SW480 (cell line): ENCODE data around the gene CDC42SE1.
A peak's percentile ranks its signal among the peaks of the same experiment; 100 is the strongest.
"Not testable (repeated sequence)": the region's sequence is repeated elsewhere in the genome, so short reads cannot be mapped to it uniquely, and the experiment has no call there.

ENCODE experiments used
- DNase-seq: peaks from one replicate; pipeline ENCODE4 v3.0.0-alpha.2; 2016; ENCODE audit warnings: low spot score

Gene CDC42SE1, protein sequence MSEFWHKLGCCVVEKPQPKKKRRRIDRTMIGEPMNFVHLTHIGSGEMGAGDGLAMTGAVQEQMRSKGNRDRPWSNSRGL

GRCh38 chr1:151059109-151060006 lies at the start of gene CDC42SE1:
Gene CDC42SE1 (minus strand): TSS chr1:151059622. CDS start chr1:151055730, 3,892 bp downstream.
- peak; percentile 83 for DNase-seq

- DNase-seq = no peak
These were observed 48.9 kb upstream of the CDC42SE1 start for GRCh38 chr1:151108331-151108730.

- DNase-seq = no peak
These were observed 47.5 kb upstream of the CDC42SE1 start for GRCh38 chr1:151106894-151107293.

DNA sequence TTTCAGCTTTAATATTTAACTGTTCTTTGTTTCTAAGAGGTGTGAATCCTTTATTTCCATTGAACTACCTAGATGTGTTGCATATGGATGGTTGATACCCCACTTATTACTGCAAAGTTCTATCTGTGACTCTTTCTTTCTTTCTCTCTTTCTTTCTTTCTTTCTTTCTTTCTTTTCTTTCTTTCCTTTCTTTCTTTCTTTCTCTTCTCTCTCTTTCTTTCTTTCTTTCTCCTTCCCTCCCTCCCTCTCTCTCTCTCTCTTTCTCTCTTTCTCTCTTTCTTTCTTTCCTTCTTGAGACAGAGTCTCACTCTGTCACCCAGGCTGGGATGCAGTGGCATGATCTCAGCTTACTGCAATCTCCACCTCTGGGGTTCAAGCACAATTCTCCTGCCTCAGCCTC lies 45.2 kb upstream of the CDC42SE1 start:
- no peak for DNase-seq

DNA sequence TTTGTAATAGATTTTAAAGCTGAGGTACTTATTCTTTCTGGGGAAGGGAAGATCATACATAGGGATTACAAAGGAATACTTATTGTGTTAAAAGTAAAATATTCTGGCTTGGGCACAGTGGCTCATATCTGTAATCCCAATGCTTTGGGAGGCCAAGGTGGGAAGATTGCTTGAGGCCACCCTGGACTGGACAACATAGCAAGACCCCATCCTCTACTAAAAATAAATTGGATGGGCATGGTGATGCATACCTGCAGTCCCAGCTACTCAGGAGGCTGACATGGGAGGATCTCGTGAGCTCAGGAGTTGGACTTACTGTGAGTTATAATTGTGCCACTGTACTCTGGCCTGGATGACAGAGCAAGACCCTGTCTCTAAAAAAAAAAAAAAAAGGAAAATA lies 38.7 kb upstream of the CDC42SE1 start:
- no peak for DNase-seq

DNA sequence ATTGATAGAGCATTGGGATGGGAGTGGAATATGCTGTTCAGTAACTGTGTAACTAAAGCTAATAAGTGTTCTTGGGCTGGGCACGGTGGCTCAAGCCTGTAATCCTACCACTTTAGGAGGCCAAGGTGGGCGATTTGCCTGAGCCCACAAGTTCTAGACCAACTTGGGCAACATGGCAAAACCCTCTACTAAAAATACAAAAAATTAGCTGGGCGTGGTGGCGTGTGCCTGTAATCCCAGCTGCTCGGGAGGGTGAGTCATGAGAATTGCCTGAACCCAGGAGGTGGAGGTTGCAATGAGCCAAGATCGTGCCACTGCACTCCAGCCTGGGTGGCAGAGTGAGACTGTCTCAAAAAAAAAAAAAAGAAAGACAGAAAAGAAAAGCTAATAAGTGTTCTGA lies 38.0 kb upstream of the CDC42SE1 start:
- not testable (repeated sequence) for DNase-seq

GRCh38 chr1:151085953-151086559 lies 26.6 kb upstream of the CDC42SE1 start:
- DNase-seq = no peak

- DNase-seq = no peak
These were observed 12.8 kb upstream of the CDC42SE1 start for GRCh38 chr1:151072224-151072623.

DNA sequence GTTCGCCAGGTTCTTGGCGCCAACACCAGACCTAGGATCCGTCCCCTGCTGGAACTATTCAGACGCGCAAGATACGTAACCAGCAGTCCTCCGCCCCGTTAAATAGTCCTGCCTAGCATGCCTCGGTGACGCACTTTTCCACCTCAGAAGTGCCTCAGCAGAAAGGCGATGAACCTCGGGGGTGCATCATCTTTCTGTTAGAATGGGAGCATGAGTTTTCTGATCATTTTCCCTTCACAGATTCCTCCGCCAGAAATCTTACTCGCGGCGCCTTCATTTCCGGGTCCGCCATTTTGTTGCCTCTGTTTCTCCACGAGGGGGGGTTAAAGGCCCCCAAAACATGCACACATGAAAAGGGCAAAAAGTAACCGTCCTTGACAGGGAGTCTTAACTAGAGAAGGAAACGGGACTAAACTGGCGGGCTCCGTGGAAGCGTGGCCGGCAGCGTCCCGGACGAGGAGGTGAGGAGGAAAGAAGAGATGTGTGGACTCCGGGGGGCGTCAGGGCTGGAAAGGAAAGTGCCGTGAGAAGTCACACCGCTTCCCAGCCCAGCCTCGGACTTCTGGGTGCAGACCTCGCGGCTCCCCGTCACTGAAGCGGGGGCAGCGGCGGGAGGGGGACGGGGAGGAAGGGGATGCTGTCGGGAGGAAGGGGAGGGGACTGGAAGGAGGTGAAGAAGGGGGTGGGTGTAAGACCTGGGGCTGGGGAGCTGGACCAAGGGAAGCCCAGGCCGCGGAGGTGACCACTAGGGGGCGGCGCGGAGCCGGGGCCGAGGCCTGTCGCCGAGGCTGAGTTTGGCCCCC lies 11.3 kb upstream of the CDC42SE1 start, which contains the start of gene GABPB2:
TSS of gene GABPB2 (plus strand) at position 288 of the 803 bp plus-strand sequence. CDS start 17,429 bp downstream, outside the sequence.
- peak; percentile 86 for DNase-seq

- DNase-seq = no peak
These were observed 9.7 kb upstream of the CDC42SE1 start for GRCh38 chr1:151069103-151069486.

- no peak for DNase-seq
These were observed 7.8 kb upstream of the CDC42SE1 start for GRCh38 chr1:151067185-151067584.

DNA sequence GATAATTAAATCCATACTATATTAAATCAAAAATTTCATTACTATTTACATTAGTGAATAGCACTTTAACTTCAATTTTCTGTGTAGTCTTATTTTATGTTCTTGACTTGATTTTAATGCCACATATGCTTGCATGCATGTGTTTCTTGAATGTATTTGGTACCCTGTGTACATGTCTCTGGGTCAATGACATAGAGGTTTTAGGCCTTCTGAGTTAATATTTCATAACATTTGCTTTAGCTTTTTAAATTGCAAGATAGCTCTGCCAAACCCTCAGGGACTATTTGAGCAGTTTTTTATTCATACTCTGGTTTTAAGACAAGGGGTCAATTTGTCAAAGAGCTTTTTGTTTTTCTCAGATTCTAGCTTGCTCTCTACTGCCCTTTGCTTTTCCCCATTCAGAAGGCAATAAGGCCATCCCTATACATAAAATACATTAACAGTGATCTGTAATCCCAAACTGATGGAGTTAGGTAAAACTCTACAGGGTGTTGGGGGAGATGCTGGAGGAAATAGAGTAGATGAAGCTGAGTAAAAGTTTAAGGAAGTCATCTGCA lies 5.7 kb upstream of the CDC42SE1 start:
- no peak for DNase-seq

DNA sequence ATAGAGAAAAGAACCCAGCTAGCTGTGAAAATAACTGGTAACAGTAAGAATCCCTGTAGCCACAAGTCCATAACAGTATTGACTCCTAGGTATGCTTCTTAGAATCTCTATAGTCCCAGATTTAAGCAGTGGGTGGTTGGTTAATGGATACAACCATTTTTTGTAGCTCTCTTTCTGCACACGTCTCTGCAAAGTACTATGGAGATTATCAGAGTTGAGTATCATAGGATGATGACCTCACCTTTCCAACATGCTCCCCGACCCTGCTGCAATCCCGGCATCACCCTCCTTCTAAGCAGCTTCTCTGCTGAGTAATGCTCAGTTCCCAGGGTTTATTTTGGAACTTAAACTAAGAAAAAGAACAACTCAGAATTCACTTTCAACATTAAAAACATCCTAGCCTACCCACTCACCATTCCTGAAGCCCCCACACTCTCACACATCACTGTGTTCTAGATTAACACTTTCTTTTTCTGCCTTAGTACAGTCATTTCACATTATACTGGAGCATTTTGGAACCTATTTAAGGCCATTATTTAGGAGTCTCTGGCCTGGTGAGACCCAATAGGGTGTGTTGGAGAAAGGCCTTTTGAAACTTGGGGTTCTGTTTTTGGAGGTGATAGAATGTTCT lies 3.4 kb upstream of the CDC42SE1 start:
- DNase-seq = no peak

- no peak for DNase-seq
These were observed 2.3 kb upstream of the CDC42SE1 start for GRCh38 chr1:151061704-151062103.

DNA sequence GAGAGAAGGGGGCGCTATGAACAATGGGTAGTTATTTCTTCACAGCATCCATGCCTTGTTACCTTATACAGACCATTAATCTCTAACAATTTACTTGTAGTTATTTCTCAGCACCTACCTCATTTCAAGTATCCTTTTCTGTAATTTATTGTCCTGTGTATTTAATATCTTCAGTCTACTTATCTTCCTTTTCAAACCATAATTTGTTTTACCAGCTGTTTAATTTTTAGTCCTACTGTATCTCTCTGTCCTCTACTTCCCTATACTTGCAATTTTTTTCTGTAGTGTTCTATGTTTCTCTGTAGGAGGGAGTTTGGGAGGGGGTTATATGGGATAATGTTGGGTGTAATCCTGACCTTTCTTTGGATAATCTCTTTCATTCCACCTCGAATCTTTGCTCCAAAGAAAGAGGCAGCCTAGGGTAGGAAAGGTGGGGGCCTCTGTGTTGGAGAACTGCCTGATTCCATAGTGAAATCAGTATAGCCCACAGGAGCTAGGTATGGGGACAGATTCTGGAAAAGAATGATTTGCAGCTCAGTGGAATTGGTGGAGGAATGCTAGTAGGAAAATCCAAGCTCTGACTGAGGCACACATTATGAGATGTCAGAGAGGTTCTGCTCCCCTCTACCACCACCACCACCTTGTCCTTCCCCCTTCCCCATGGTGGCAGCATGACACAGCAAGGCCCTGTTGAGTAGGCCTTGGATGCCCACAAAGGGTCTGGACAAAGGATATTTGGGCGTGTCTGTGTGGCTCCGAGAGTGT lies 1.4 kb upstream of the CDC42SE1 start:
- no peak for DNase-seq

- DNase-seq = peak; percentile 54
These were observed 710 bp upstream of the CDC42SE1 start, which contains the start of gene MLLT11 for GRCh38 chr1:151060007-151060656. Gene MLLT11 (plus strand): TSS chr1:151060397. CDS start chr1:151067225, 6,828 bp downstream.

DNA sequence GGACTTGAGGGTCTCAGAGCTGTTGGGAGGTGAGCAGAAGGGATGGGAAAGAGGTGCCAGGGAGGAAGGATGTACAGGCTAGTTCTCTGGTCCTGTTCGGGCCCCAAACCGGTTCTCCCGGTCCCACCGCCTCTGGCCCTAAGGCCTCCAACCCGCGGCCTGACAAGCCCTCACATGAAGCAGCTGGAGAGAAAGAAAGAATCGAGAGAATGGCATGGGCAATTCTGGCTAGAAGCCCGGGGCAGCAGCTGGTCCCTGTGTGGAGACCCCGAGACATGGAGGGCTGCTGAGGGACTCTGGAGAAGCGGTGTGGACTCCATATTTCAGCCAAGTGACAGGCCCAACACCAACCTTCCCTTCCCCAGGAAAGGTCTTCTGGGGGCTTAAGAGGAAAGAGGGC lies 730 bp downstream of the CDC42SE1 start:
- no peak for DNase-seq

DNA sequence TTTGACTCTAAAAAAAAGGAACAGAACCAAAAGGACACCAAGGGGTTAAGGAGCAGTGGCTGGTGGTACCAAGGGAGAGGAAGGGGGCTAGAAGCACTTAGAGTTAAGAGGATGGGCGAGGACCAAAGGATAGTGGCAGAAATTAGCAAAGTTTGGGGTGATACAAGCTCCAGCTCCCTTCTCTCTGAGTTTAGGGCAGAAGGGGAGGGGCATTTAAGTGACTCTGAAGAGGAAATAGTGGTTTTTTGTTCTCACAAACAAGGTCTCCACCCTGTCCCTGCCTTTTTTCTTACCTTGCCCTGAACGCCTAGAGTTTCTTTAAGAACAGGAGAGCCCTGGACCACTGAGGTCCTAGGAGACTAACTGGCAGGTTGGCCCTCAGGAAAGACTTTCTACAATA lies 3.3 kb downstream of the CDC42SE1 start:
- no peak for DNase-seq

DNA sequence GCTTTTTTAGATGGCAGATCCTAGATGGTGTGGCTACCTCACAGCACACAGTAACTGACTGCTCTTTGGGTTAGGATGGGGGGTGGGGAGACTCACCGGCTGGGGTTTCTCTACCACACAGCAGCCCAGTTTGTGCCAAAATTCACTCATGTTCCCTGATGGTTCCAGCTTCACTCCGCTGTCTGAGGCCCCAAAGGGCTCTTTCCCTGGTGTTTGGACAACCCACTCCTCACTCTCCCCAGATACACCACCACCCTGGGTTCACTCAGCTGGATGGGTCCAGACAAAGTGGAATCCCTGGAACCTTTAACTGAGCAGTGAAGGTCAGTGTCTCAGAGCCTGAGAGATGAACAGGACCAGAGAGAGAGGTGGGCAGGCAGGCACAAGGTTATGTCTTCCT lies 3.8 kb downstream of the CDC42SE1 start:
- DNase-seq = no peak

GRCh38 chr1:151054971-151055547 lies 4.4 kb downstream of the CDC42SE1 start:
- peak; percentile 61 for DNase-seq
